ENCODE data around the gene IFI44L.
A peak's percentile ranks its signal among the peaks of the same experiment; 100 is the strongest.

The IFI44L gene

DNA sequence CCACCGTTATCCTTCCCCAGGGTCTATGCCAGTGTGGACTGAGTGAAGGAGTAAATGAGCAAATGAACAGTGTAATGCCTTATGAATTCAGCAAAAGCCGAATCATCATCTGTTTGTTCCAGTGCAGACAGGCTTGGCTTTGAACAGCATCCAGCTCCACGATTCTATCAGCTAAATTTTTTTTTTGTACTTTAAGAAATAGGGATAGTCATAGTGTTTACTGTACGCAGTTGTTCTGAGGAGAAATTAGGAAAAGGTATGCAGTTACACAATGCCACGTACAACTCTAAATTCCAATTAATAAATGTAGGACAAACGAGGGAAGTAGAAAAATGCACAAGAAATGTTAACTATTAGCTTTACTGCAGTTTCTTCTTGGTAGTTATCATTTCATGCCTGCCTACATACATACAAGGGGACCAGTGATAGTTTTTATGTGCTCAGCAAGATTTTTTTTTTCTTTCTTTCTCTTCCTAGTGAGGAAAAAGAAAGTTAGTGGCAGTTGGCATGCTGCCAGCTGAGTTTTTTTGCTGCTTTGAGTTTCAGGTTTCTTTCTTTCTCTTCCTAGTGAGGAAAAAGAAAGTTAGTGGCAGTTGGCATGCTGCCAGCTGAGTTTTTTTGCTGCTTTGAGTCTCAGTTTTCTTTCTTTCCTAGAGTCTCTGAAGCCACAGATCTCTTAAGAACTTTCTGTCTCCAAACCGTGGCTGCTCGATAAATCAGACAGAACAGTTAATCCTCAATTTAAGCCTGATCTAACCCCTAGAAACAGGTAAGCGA, at the start of gene IFI44L:
IFI44L (plus strand) TSS at position 646 of the 777 bp plus-strand sequence. CDS start 7,468 bp downstream, outside the sequence.
- Histone ChIP-seq H3K9me3 (ENCODE audit: control insufficient read depth in 5 of 5, low read length in 5 of 5) (no peaks in the 10 kb centered on the region), H3K9ac (ENCODE audit: low read length in 5 of 5) (peak within 1 kb of the TSS; percentile 35 to 73 (median 69)), H3K4me1 (ENCODE audit: control insufficient read depth in 5 of 5, insufficient read depth in 5 of 5, low read length in 5 of 5) (peaks cover 5 to 28% (median 26%) of the 10 kb centered on the region in 5 donors), H3K27ac (ENCODE audit: low read depth, low read length) (peak within 1 kb of the TSS; percentile 67), H3K4me3 (ENCODE audit: low read depth in 1 of 5, low read length in 5 of 5) (peak within 1 kb of the TSS; percentile 49 to 66 (median 55)), H3K27me3 (ENCODE audit: control insufficient read depth in 5 of 5, insufficient read depth in 4 of 5, low read length in 5 of 5) (peaks cover 0 to 3% (median 0%) of the 10 kb centered on the region in 5 donors), H3K36me3 (ENCODE audit: control insufficient read depth in 5 of 5, insufficient read depth in 5 of 5, low read length in 5 of 5) (no peaks in the 10 kb centered on the region)

DNA sequence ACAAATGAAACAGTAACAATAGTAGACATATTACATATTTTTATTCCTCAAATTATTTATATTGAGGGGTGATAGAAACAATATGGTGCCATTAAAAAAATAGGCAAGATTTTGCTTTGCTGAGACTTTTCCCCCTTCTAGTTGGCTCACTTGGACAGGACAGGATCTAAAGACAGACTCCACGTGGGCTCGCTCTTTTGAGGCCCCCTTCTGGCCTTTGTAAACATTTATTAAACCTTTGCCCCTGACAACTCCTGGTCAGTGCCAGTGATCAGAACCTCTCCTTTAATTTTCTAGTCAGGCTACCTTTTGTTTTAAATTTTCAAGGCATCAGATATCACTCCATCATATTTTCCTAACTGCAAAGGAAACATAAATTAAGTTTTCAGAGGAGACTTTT, 49.7 kb upstream of the IFI44L start:
- Histone ChIP-seq H3K9me3 (ENCODE audit: control insufficient read depth in 5 of 5, low read length in 5 of 5) (no peaks in the 10 kb centered on the region), H3K9ac (ENCODE audit: low read length in 5 of 5) (no peak overlapping the region), H3K27ac (ENCODE audit: low read depth, low read length) (no peak overlapping the region), H3K36me3 (ENCODE audit: control insufficient read depth in 5 of 5, insufficient read depth in 5 of 5, low read length in 5 of 5) (no peaks in the 10 kb centered on the region), H3K4me1 (ENCODE audit: control insufficient read depth in 5 of 5, insufficient read depth in 5 of 5, low read length in 5 of 5) (no peaks in the 10 kb centered on the region), H3K4me3 (ENCODE audit: low read depth in 1 of 5, low read length in 5 of 5) (no peak overlapping the region), H3K27me3 (ENCODE audit: control insufficient read depth in 5 of 5, insufficient read depth in 4 of 5, low read length in 5 of 5) (no peaks in the 10 kb centered on the region)

- Histone ChIP-seq H3K27ac (ENCODE audit: low read depth, low read length) (no peak overlapping the region), H3K27me3 (ENCODE audit: control insufficient read depth in 5 of 5, insufficient read depth in 4 of 5, low read length in 5 of 5) (no peaks in the 10 kb centered on the region), H3K36me3 (ENCODE audit: control insufficient read depth in 5 of 5, insufficient read depth in 5 of 5, low read length in 5 of 5) (no peaks in the 10 kb centered on the region), H3K9me3 (ENCODE audit: control insufficient read depth in 5 of 5, low read length in 5 of 5) (no peaks in the 10 kb centered on the region), H3K9ac (ENCODE audit: low read length in 5 of 5) (no peak overlapping the region), H3K4me1 (ENCODE audit: control insufficient read depth in 5 of 5, insufficient read depth in 5 of 5, low read length in 5 of 5) (no peaks in the 10 kb centered on the region), H3K4me3 (ENCODE audit: low read depth in 1 of 5, low read length in 5 of 5) (no peak overlapping the region)
Observed at GRCh38 chr1:78577257-78578100, 42.8 kb upstream of the IFI44L start.

DNA sequence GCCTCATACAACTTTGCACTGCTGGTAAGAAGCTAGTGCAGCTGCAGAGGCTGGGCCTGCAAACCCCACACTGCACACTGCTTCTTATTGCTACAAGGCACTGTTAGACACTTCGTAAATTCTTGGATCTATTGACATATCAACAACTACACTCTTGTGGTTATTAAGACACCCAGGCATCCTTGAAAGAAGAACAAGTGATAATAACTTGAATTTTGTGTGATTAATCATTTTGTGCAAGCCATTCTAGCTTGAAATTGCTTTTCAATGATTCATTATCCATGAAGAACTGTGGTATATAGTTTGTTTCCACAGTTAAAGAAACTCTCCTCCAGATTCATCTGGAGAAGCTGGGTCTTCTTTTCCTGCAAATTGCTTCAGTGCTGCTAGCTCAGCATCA, 33.7 kb upstream of the IFI44L start:
- H3K9ac ChIP-seq (ENCODE audit: low read length in 5 of 5) = no peak overlapping the region
- no peak overlapping the region for H3K27ac ChIP-seq (ENCODE audit: low read depth, low read length)
- no peaks in the 10 kb centered on the region for H3K27me3 ChIP-seq (ENCODE audit: control insufficient read depth in 5 of 5, insufficient read depth in 4 of 5, low read length in 5 of 5)
- no peaks in the 10 kb centered on the region for H3K4me1 ChIP-seq (ENCODE audit: control insufficient read depth in 5 of 5, insufficient read depth in 5 of 5, low read length in 5 of 5)
- no peaks in the 10 kb centered on the region for H3K9me3 ChIP-seq (ENCODE audit: control insufficient read depth in 5 of 5, low read length in 5 of 5)
- H3K4me3 ChIP-seq (ENCODE audit: low read depth in 1 of 5, low read length in 5 of 5) = no peak overlapping the region
- H3K36me3 ChIP-seq (ENCODE audit: control insufficient read depth in 5 of 5, insufficient read depth in 5 of 5, low read length in 5 of 5) = no peaks in the 10 kb centered on the region

DNA sequence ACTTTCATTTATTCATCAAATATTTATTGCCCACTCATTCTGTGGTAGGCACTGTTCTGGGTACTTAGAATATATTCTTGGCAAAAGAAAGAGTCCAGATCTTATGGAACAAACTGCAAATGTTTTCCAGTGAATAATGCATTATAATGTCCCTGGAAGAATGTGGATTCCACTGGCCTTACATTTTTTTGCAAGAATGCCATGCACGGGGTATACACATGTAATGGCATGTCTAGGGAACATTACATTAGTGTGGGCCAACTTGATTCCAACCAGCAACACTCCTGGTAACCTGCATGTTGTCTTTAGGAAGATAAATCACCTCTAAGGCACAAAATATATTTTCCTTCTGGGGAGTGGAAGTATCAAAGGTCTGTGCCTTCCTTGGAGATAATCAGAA, 33.0 kb upstream of the IFI44L start:
- no peaks in the 10 kb centered on the region for H3K36me3 ChIP-seq (ENCODE audit: control insufficient read depth in 5 of 5, insufficient read depth in 5 of 5, low read length in 5 of 5)
- no peak overlapping the region for H3K4me3 ChIP-seq (ENCODE audit: low read depth in 1 of 5, low read length in 5 of 5)
- no peaks in the 10 kb centered on the region for H3K9me3 ChIP-seq (ENCODE audit: control insufficient read depth in 5 of 5, low read length in 5 of 5)
- no peak overlapping the region for H3K27ac ChIP-seq (ENCODE audit: low read depth, low read length)
- H3K27me3 ChIP-seq (ENCODE audit: control insufficient read depth in 5 of 5, insufficient read depth in 4 of 5, low read length in 5 of 5) = no peaks in the 10 kb centered on the region
- no peak overlapping the region for H3K9ac ChIP-seq (ENCODE audit: low read length in 5 of 5)
- H3K4me1 ChIP-seq (ENCODE audit: control insufficient read depth in 5 of 5, insufficient read depth in 5 of 5, low read length in 5 of 5) = no peaks in the 10 kb centered on the region

DNA sequence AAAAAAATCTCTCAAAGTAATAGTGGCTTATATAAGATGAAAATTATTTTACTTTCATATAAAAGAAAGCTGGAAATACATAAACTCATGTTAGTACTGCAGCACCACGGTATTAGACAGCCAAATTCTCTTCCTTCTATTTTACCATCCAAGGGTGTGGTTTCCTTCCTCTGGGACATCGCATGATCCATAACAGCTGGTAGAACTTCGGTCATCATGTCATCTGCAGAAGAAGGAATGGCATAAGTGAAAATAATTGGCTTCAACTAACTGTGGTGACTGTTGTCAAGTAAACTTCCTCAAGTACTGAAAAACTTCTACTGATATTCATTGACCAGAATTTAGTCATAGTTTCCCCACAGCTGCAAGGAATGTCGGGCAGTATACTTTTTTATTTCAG, 28.3 kb upstream of the IFI44L start:
- Histone ChIP-seq H3K9me3 (ENCODE audit: control insufficient read depth in 5 of 5, low read length in 5 of 5) (peaks cover 0 to 4% (median 0%) of the 10 kb centered on the region in 5 donors), H3K36me3 (ENCODE audit: control insufficient read depth in 5 of 5, insufficient read depth in 5 of 5, low read length in 5 of 5) (no peaks in the 10 kb centered on the region), H3K4me3 (ENCODE audit: low read depth in 1 of 5, low read length in 5 of 5) (no peak overlapping the region), H3K4me1 (ENCODE audit: control insufficient read depth in 5 of 5, insufficient read depth in 5 of 5, low read length in 5 of 5) (no peaks in the 10 kb centered on the region), H3K27me3 (ENCODE audit: control insufficient read depth in 5 of 5, insufficient read depth in 4 of 5, low read length in 5 of 5) (no peaks in the 10 kb centered on the region), H3K9ac (ENCODE audit: low read length in 5 of 5) (no peak overlapping the region), H3K27ac (ENCODE audit: low read depth, low read length) (no peak overlapping the region)

- Histone ChIP-seq H3K36me3 (ENCODE audit: control insufficient read depth in 5 of 5, insufficient read depth in 5 of 5, low read length in 5 of 5) (no peaks in the 10 kb centered on the region), H3K27me3 (ENCODE audit: control insufficient read depth in 5 of 5, insufficient read depth in 4 of 5, low read length in 5 of 5) (no peaks in the 10 kb centered on the region), H3K27ac (ENCODE audit: low read depth, low read length) (no peak overlapping the region), H3K4me1 (ENCODE audit: control insufficient read depth in 5 of 5, insufficient read depth in 5 of 5, low read length in 5 of 5) (no peaks in the 10 kb centered on the region), H3K9ac (ENCODE audit: low read length in 5 of 5) (no peak overlapping the region), H3K4me3 (ENCODE audit: low read depth in 1 of 5, low read length in 5 of 5) (no peak overlapping the region), H3K9me3 (ENCODE audit: control insufficient read depth in 5 of 5, low read length in 5 of 5) (peaks cover 0 to 4% (median 0%) of the 10 kb centered on the region in 5 donors)
Observed at GRCh38 chr1:78599294-78599693, 21.0 kb upstream of the IFI44L start.

DNA sequence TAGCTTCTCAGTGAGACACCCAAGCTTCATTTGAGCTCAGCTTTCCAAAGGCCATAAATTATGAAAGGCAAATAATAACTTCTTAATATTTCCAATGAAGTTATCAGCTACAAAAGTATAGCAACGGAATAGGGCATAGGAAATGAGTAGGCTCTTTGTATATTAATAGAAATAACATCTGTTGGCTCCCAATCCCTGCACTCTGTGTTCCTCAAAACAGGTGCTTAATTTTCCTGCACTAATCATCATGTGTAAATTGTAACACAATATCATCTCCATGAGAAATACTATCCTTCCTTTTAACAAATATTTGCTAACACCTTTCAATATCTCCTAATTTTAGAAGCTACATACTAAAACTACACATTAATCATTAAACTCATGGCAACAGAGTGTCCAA, 19.2 kb upstream of the IFI44L start:
- Histone ChIP-seq H3K9me3 (ENCODE audit: control insufficient read depth in 5 of 5, low read length in 5 of 5) (no peaks in the 10 kb centered on the region), H3K27me3 (ENCODE audit: control insufficient read depth in 5 of 5, insufficient read depth in 4 of 5, low read length in 5 of 5) (no peaks in the 10 kb centered on the region), H3K27ac (ENCODE audit: low read depth, low read length) (no peak overlapping the region), H3K4me1 (ENCODE audit: control insufficient read depth in 5 of 5, insufficient read depth in 5 of 5, low read length in 5 of 5) (no peaks in the 10 kb centered on the region), H3K36me3 (ENCODE audit: control insufficient read depth in 5 of 5, insufficient read depth in 5 of 5, low read length in 5 of 5) (no peaks in the 10 kb centered on the region), H3K9ac (ENCODE audit: low read length in 5 of 5) (no peak overlapping the region), H3K4me3 (ENCODE audit: low read depth in 1 of 5, low read length in 5 of 5) (no peak overlapping the region)

DNA sequence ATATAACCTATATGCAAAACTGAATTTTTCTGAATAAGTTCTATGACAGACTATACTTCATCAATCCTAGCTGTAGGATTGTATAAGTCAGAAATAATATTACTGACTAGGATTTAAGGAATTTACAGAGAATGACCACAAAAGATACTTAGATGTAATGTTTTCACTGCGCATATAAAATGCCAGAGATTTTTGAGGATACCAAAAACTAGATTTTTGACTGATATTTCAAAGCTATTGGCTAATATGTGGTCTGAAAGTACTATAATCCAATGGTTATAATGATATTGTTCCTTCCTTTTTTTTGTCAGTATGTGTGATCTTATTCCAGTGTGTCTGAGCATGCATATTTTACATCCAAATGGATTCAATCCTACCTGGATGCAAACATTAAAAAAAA, 17.0 kb upstream of the IFI44L start:
- H3K27me3 ChIP-seq (ENCODE audit: control insufficient read depth in 5 of 5, insufficient read depth in 4 of 5, low read length in 5 of 5) = peaks cover 0 to 3% (median 0%) of the 10 kb centered on the region in 5 donors
- H3K9ac ChIP-seq (ENCODE audit: low read length in 5 of 5) = no peak overlapping the region
- no peak overlapping the region for H3K27ac ChIP-seq (ENCODE audit: low read depth, low read length)
- no peak overlapping the region for H3K4me3 ChIP-seq (ENCODE audit: low read depth in 1 of 5, low read length in 5 of 5)
- peaks cover 0 to 4% (median 0%) of the 10 kb centered on the region in 5 donors for H3K4me1 ChIP-seq (ENCODE audit: control insufficient read depth in 5 of 5, insufficient read depth in 5 of 5, low read length in 5 of 5)
- H3K36me3 ChIP-seq (ENCODE audit: control insufficient read depth in 5 of 5, insufficient read depth in 5 of 5, low read length in 5 of 5) = no peaks in the 10 kb centered on the region
- no peaks in the 10 kb centered on the region for H3K9me3 ChIP-seq (ENCODE audit: control insufficient read depth in 5 of 5, low read length in 5 of 5)

DNA sequence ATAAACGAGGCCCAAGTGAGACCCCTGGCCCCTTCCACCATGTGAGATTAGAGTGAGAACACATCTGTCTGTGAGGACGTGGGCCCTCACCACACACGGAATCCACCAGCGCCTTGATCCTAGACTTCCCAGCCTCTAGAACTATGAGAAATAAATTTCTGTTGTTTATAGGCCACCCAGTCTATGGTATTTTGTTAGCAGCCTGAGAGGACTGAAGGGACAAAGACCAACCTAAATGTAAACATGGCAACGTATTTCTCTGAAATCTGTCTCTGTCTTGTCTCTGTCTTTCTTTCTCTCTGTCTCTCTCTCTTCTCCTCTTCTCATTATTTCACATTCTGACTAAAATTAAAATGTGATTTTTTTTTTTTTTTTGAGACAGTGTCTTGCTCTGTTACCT, 15.6 kb upstream of the IFI44L start:
- peaks cover 0 to 3% (median 0%) of the 10 kb centered on the region in 5 donors for H3K27me3 ChIP-seq (ENCODE audit: control insufficient read depth in 5 of 5, insufficient read depth in 4 of 5, low read length in 5 of 5)
- H3K27ac ChIP-seq (ENCODE audit: low read depth, low read length) = no peak overlapping the region
- no peaks in the 10 kb centered on the region for H3K9me3 ChIP-seq (ENCODE audit: control insufficient read depth in 5 of 5, low read length in 5 of 5)
- H3K4me3 ChIP-seq (ENCODE audit: low read depth in 1 of 5, low read length in 5 of 5) = no peak overlapping the region
- H3K36me3 ChIP-seq (ENCODE audit: control insufficient read depth in 5 of 5, insufficient read depth in 5 of 5, low read length in 5 of 5) = no peaks in the 10 kb centered on the region
- no peak overlapping the region for H3K9ac ChIP-seq (ENCODE audit: low read length in 5 of 5)
- peaks cover 0 to 4% (median 0%) of the 10 kb centered on the region in 5 donors for H3K4me1 ChIP-seq (ENCODE audit: control insufficient read depth in 5 of 5, insufficient read depth in 5 of 5, low read length in 5 of 5)
